Measurements from ENCODE around the gene GP1BA.

The GP1BA gene

DNA sequence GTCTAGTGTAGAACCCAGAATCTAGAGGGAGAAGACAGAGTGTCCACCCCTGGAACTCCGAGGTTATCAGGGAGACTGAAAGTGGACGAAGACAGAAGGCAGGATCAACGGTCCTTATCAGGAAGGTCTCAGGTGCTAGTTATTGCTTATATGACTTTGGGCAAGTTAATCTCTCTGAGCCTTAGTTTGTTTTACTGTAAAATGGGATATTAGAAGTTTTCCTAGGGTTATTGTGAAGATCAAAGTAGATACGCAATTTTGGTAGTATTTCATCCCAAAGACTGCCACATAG, 9.2 kb downstream of the GP1BA start:
- TF ChIP-seq EGR1 (IDR thresholded peaks at IDR 0.05) (no peak), TAF1 (IDR thresholded peaks at IDR 0.05; ENCODE audit: low read depth) (no peak), ZBTB7A (IDR thresholded peaks at IDR 0.05; ENCODE audit: low read depth) (no peak), TCF12 (IDR thresholded peaks at IDR 0.05; ENCODE audit: low read depth) (no peak), CREB1 (IDR thresholded peaks at IDR 0.05; ENCODE audit: low read depth) (no peak), RAD21 (IDR thresholded peaks at IDR 0.05; ENCODE audit: low read depth) (no peak), TEAD4 (IDR thresholded peaks at IDR 0.05) (no peak), NFIC (IDR thresholded peaks at IDR 0.05) (no peak), YY1 (IDR thresholded peaks at IDR 0.05; ENCODE audit: low read depth) (no peak), CEBPB (IDR thresholded peaks at IDR 0.05) (no peak), MAX (IDR thresholded peaks at IDR 0.05) (no peak), FOXM1 (IDR thresholded peaks at IDR 0.05; ENCODE audit: borderline replicate concordance, low read depth) (no peak)
- TF ChIP-seq, protein P1, sequence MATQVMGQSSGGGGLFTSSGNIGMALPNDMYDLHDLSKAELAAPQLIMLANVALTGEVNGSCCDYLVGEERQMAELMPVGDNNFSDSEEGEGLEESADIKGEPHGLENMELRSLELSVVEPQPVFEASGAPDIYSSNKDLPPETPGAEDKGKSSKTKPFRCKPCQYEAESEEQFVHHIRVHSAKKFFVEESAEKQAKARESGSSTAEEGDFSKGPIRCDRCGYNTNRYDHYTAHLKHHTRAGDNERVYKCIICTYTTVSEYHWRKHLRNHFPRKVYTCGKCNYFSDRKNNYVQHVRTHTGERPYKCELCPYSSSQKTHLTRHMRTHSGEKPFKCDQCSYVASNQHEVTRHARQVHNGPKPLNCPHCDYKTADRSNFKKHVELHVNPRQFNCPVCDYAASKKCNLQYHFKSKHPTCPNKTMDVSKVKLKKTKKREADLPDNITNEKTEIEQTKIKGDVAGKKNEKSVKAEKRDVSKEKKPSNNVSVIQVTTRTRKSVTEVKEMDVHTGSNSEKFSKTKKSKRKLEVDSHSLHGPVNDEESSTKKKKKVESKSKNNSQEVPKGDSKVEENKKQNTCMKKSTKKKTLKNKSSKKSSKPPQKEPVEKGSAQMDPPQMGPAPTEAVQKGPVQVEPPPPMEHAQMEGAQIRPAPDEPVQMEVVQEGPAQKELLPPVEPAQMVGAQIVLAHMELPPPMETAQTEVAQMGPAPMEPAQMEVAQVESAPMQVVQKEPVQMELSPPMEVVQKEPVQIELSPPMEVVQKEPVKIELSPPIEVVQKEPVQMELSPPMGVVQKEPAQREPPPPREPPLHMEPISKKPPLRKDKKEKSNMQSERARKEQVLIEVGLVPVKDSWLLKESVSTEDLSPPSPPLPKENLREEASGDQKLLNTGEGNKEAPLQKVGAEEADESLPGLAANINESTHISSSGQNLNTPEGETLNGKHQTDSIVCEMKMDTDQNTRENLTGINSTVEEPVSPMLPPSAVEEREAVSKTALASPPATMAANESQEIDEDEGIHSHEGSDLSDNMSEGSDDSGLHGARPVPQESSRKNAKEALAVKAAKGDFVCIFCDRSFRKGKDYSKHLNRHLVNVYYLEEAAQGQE (IDR thresholded peaks at IDR 0.05; ENCODE audit: low read depth), result no peak
- TF ChIP-seq, protein P2, sequence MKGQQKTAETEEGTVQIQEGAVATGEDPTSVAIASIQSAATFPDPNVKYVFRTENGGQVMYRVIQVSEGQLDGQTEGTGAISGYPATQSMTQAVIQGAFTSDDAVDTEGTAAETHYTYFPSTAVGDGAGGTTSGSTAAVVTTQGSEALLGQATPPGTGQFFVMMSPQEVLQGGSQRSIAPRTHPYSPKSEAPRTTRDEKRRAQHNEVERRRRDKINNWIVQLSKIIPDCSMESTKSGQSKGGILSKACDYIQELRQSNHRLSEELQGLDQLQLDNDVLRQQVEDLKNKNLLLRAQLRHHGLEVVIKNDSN (IDR thresholded peaks at IDR 0.05), result no peak

DNA sequence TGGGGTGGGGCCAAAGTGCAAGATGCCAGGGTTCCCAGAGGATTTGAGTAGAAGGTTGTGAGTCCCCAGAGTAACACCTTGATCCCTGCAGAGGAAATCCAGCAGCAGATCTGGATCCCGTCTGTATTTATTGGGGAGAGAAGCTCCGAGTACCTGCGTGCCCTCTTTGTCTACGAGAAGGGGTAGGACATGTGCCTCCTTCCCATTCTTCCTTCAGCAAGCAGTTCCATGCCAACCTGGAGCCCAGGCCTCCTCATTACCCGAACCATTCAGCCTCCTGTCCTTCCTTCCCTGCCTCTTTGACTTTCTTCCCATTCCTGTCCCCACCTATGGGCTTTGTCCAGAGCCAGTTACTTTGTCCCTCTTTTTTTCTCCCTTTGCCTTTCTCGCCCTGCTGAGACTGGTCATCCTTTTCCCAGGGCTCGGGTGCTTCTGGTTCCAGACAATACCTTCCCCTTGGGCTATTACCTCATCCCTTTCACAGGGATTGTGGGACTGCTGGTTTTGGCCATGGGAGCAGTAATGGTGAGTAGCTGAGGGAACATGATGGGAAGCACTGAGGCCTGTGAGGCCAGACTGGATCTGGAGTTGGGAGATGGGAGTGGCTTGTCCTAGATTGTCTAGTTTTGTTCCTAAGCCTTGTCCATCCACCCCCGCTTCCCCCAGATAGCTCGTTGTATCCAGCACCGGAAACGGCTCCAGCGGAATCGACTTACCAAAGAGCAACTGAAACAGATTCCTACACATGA, 10.9 kb downstream of the GP1BA start:
- no peak for TF ChIP-seq RAD21 (IDR thresholded peaks at IDR 0.05; ENCODE audit: low read depth)
- TF ChIP-seq, protein P1 (IDR thresholded peaks at IDR 0.05; ENCODE audit: low read depth), result no peak
- TF ChIP-seq EP300 (IDR thresholded peaks at IDR 0.05; ENCODE audit: borderline replicate concordance), result no peak
- TF ChIP-seq EGR1 (IDR thresholded peaks at IDR 0.05), result no peak
- TF ChIP-seq, protein P2 (IDR thresholded peaks at IDR 0.05), result no peak
- no peak for TF ChIP-seq ZBTB7A (IDR thresholded peaks at IDR 0.05; ENCODE audit: low read depth)

DNA sequence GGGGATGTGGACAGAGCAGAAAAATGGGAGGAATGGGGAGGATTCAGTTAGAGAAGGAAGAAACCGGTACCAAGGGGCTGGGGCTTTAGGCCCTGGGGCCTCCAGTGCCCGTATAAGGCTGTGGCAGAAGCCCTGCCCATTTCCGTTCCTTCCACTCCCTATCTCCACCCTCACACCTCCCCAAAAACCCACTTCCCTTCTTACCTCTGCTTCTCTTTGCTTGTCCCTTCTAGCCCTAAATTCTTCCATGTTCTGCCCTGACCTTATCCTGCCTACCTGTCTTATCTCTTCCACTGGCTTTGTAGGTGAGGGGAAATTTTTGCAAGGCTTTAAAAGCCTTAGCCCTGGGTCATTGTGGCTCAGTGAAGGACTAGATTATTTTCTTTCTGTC, 12.1 kb downstream of the GP1BA start:
- TF ChIP-seq, protein P2 (IDR thresholded peaks at IDR 0.05), result no peak
- TF ChIP-seq EP300 (IDR thresholded peaks at IDR 0.05; ENCODE audit: borderline replicate concordance) (no peak), EGR1 (IDR thresholded peaks at IDR 0.05) (no peak), ZBTB7A (IDR thresholded peaks at IDR 0.05; ENCODE audit: low read depth) (no peak), CREB1 (IDR thresholded peaks at IDR 0.05; ENCODE audit: low read depth) (no peak), YY1 (IDR thresholded peaks at IDR 0.05; ENCODE audit: low read depth) (no peak), MAX (IDR thresholded peaks at IDR 0.05) (no peak), FOXM1 (IDR thresholded peaks at IDR 0.05; ENCODE audit: borderline replicate concordance, low read depth) (no peak), NFIC (IDR thresholded peaks at IDR 0.05) (no peak), CEBPB (IDR thresholded peaks at IDR 0.05) (no peak), TEAD4 (IDR thresholded peaks at IDR 0.05) (no peak), TAF1 (IDR thresholded peaks at IDR 0.05; ENCODE audit: low read depth) (no peak), TCF12 (IDR thresholded peaks at IDR 0.05; ENCODE audit: low read depth) (no peak), RAD21 (IDR thresholded peaks at IDR 0.05; ENCODE audit: low read depth) (no peak)
- TF ChIP-seq, protein P1 (IDR thresholded peaks at IDR 0.05; ENCODE audit: low read depth), result no peak

- TF ChIP-seq, protein P2 (IDR thresholded peaks at IDR 0.05), result no peak
- no peak for TF ChIP-seq CEBPB (IDR thresholded peaks at IDR 0.05)
- no peak for TF ChIP-seq TAF1 (IDR thresholded peaks at IDR 0.05; ENCODE audit: low read depth)
- no peak for TF ChIP-seq NFIC (IDR thresholded peaks at IDR 0.05)
Observed at GRCh38 chr17:4944554-4945175, 12.6 kb downstream of the GP1BA start.
